Activated CD4-positive, CD25-positive, alpha-beta regulatory T cell treated with anti-CD3 and anti-CD28 coated beads, Interleukin-2, amount 50 U/mL, for 72 hours (primary cell): ENCODE data around the gene CRISPLD2.
"Not testable (repeated sequence)": the region's sequence is repeated elsewhere in the genome, so short reads cannot be mapped to it uniquely, and the experiment has no call there.

Experiments
- DNase-seq: peaks from one replicate; pipeline ENCODE4 v3.0.0; 2021

CRISPLD2 gene

GRCh38 chr16:84823484-84823883 is 3.7 kb downstream of the CRISPLD2 start:
- DNase-seq: no peak

- no peak for DNase-seq
These were observed 4.1 kb downstream of the CRISPLD2 start for GRCh38 chr16:84823926-84824325.

GRCh38 chr16:84825896-84826557 is 6.2 kb downstream of the CRISPLD2 start:
- no peak for DNase-seq

- DNase-seq: no peak
These were observed 6.8 kb downstream of the CRISPLD2 start for GRCh38 chr16:84826558-84826941.

GRCh38 chr16:84827131-84827574 is 7.4 kb downstream of the CRISPLD2 start:
- no peak for DNase-seq

GRCh38 chr16:84827897-84828296 is 8.1 kb downstream of the CRISPLD2 start:
- DNase-seq: no peak

- DNase-seq: no peak
These were observed 8.5 kb downstream of the CRISPLD2 start for GRCh38 chr16:84828322-84828721.

GRCh38 chr16:84829168-84829965 is 9.6 kb downstream of the CRISPLD2 start:
- DNase-seq: no peak

- DNase-seq: no peak
These were observed 11.1 kb downstream of the CRISPLD2 start for GRCh38 chr16:84830765-84831384.

- DNase-seq: not testable (repeated sequence)
These were observed 11.9 kb downstream of the CRISPLD2 start for GRCh38 chr16:84831728-84832127.

GRCh38 chr16:84832488-84833143 is 12.8 kb downstream of the CRISPLD2 start:
- no peak for DNase-seq

- DNase-seq: no peak
These were observed 13.3 kb downstream of the CRISPLD2 start for GRCh38 chr16:84833144-84833500.

GRCh38 chr16:84833542-84834402 is 14.0 kb downstream of the CRISPLD2 start:
- DNase-seq: no peak

- no peak for DNase-seq
These were observed 14.6 kb downstream of the CRISPLD2 start for GRCh38 chr16:84834403-84834772.

- no peak for DNase-seq
These were observed 16.5 kb downstream of the CRISPLD2 start for GRCh38 chr16:84836234-84836647.

GRCh38 chr16:84836967-84837366 is 17.2 kb downstream of the CRISPLD2 start:
- DNase-seq: no peak

- no peak for DNase-seq
These were observed 18.7 kb downstream of the CRISPLD2 start for GRCh38 chr16:84838383-84838948.

GRCh38 chr16:84839054-84839453 is 19.3 kb downstream of the CRISPLD2 start:
- no peak for DNase-seq

- DNase-seq: no peak
These were observed 20.2 kb downstream of the CRISPLD2 start for GRCh38 chr16:84839956-84840355.

- DNase-seq: no peak
These were observed 21.2 kb downstream of the CRISPLD2 start for GRCh38 chr16:84840687-84841627.

- DNase-seq: no peak
These were observed 22.1 kb downstream of the CRISPLD2 start for GRCh38 chr16:84841787-84842300.
